Head of caudate nucleus (tissue), 42 donors: ENCODE results near the gene DISP2.

Experiments
- DNase-seq, 42 donors: peaks; one replicate each; pipeline versions ENCODE4 v3.0.0 to v3.0.0-alpha.2; 2020 to 2021; ENCODE audit warnings: mixed read lengths in 7 of 42
- intact Hi-C: fragments of 100-400 bp; cut with DNase I; formaldehyde crosslinking; loops from one replicate; pipeline ENCODE4 v1.15.0; 2022

Gene DISP2

DNA sequence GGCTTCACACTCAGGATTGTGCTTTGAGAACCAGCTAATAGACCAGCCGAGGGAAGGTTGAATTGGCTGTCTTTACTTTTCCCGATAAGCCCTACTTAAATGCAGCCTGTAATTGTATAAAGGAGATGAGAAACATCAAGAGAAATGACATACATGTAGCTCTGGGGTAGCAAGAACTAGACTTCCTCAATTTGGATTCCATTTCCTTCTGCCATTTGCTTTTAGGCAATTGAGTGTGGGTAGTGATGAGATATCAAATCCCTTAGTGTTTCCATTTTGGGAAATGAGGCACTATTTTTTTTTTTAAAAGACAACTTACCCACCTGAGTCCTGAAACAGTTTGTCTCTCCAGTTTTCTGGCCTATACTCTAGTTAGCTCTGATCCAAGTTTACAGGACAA, 32.3 kb upstream of the DISP2 start:
- intact Hi-C loops = no loop called here

DNA sequence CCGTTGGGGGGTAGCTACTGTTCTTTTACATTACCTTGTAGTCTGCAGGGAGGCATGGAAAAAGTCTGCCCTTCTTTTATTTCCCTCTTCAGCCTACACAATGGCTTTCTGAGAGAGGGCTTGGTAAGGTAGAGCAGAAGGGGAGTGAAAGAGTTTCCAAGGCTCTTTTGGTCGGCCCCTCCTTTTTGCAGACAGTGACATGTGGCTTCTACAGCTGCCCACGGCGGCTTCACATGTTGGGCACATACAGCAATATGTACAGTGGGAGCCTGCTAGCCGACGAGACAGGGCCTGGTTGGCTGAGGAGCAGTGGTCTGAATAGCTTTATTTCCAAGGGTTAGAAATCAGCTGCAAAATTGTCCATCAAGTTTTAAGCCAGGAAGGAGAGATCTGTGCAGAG, 30.6 kb upstream of the DISP2 start:
- no peak for DNase-seq
- intact Hi-C loops = no loop called here

More for the DNA sequence above, 32.3 kb upstream of the DISP2 start:
- DNase-seq = no peak

DNA sequence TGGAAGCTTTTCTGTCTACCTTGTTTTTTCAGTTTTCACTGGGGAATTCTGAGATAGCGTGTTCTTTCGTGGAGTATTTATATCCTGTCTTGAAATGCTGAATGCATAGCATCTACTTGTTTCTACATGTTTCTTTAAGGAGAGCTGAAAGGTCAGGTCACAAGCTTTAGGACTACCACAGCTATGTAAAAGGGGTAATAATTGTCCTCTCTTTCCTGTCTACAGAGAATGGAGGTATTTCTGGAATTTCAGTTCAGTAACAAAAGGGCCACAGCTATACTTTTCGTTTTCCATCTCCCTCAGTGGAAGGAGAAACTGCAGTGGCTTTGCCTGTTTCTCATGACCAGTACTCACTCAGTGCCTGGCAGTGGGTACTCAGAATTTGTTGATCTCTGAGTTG, 29.8 kb upstream of the DISP2 start:
- intact Hi-C loops = no loop called here
- no peak for DNase-seq

- intact Hi-C loops = no loop called here
- no peak for DNase-seq
Measured at GRCh38 chr15:40328751-40329150, 29.3 kb upstream of the DISP2 start.

DNA sequence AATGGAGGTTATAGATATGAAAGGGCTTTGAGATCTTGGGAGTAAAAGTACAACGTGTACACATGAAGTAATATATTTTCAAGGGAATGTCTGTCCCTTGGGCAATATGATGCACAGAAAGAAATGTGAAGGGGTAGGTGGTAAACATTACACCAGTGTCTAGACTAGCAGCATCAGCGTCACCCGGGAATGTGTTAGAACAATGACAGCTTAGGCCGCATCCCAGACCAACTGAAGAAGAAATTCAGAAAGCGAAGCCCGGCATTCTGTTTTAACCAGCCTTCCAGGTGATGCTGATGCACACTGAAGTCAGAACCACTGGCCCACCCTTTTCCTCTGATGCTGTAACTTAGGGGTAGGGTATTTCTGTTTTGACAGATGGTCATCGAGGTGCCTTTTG, 28.2 kb upstream of the DISP2 start:
- intact Hi-C loops = no loop called here
- no peak for DNase-seq

DNA sequence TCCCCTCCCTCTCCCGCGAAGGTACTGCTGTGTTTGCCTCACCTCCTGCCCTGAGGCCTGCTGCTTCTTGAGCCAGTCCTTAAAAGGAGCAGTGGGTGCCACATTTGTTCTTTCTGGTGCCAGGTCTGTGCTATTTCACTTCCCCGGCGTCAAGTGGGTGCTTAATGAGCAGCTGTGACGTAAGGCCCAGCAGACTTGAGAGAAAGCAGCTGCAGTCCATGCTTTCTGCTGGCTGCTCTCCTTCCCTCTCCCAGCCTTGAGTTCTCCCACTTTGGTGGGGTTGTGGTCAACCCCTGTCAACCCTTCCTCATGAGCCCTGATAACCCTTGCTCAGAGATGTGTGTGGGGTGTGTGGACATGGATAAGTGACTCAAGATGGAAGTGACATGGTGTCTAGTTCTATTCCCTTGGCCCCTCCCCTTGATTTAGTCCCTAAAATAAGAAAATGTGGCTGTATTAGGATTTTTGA, 27.6 kb upstream of the DISP2 start:
- peak in 20 of 42 donors; percentile 28 to 63 (median 52) for DNase-seq
- intact Hi-C loops = no loop called here

GRCh38 chr15:40331026-40331425, 27.0 kb upstream of the DISP2 start:
- DNase-seq = no peak
- intact Hi-C loops = no loop called here

- no peak for DNase-seq
- intact Hi-C loops = no loop called here
Measured at GRCh38 chr15:40331637-40332036, 26.4 kb upstream of the DISP2 start.

- no peak for DNase-seq
- intact Hi-C loops = no loop called here
Measured at GRCh38 chr15:40332113-40332781, 25.8 kb upstream of the DISP2 start.

DNA sequence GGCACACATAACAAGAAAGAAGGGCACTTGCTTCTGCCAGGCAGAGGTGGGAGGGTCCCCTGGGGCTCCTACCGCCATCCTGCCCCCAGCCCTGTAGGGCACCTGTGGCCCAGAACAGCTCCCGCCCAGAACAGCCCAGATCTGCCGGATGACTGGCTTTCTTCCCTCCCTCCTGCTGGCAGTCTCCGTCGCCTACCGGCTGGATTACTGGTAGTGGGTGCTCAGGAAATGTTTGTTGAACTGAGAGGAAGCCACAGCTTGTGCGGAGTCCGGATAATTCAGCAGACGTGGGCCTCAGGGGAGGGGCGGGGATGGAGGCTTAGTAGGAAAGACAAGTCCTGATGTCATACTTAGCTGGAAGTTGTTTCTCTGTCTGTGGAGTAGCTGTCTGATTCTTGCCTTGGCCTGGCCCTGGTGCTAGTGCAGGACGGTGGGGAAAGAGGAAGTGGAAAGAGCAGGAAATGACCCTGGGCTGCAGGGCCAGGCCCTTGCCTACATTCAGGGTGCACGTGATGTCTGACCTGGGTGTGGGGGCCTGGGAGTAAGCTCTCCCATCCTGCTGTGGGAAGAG, 24.0 kb upstream of the DISP2 start:
- DNase-seq = peak in 29 of 42 donors; percentile 21 to 72 (median 47)
- intact Hi-C loops = no loop called here

- no peak for DNase-seq
- intact Hi-C loops = no loop called here
Measured at GRCh38 chr15:40334541-40334940, 23.5 kb upstream of the DISP2 start.

GRCh38 chr15:40334941-40335795, 22.9 kb upstream of the DISP2 start:
- DNase-seq = peak in 4 of 42 donors; percentile 23 to 42 (median 30)
- intact Hi-C loops = no loop called here

DNA sequence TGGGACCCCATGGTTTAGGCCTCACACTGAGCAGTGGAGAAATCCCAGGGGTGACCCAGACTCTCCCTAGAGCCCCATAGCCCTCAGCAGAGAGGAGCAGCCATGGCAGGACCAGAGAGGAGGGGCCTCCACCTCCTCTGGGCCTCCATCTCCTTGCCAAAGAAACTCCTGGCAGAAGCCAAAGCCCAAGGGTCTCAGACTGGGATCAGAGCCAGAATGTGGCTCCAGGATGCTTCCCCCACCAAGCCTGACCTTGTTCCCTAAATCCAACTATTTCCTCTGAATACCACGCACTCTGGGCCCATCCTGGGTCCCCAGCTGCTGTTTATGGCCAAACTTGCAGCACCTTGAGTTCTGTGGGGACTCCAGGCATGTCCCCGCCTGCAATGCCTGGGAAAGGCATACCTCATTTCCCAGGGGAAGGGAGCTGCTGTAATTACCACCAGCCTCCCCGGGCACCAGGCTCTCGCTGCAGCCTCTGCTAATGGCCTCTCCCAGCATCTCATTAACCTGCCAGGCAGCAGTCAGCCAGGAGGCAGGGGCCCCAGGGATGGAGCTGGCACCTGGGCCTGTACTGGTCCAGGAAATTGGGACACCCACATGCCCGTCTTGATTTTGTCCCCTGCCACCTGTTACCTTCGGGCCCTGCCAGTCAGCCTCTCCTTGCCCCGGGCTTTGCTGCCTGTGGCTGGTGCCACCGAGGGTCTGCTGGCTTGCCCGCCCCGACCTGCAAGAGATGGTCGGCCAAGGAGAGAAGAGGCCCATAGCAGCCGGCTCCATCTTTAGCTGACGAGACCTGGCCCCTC, 21.9 kb upstream of the DISP2 start:
- no peak for DNase-seq
- intact Hi-C loops = no loop called here

DNA sequence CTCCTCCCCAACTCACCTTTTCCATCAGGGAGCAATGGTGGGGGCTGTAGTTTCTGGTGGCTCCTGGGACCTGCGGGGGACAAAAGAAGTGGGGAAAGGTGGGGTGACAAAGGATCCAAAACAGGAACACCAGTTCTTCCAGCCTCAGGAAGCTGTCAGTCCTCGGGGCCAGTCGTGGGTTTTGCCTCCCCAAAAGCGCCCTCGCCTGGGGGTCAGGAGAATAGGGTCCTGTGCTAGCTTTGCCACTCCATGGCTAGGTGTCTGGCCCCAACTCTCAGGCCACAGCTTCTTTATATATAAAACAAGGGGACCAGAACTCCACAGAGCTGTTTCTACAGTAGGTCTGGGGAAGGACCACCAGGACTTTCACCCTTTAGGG, 21.3 kb upstream of the DISP2 start:
- intact Hi-C loops = no loop called here
- peak in 9 of 42 donors; percentile 9 to 60 (median 26) for DNase-seq

GRCh38 chr15:40337597-40337996, 20.4 kb upstream of the DISP2 start:
- intact Hi-C loops = no loop called here
- no peak for DNase-seq

DNA sequence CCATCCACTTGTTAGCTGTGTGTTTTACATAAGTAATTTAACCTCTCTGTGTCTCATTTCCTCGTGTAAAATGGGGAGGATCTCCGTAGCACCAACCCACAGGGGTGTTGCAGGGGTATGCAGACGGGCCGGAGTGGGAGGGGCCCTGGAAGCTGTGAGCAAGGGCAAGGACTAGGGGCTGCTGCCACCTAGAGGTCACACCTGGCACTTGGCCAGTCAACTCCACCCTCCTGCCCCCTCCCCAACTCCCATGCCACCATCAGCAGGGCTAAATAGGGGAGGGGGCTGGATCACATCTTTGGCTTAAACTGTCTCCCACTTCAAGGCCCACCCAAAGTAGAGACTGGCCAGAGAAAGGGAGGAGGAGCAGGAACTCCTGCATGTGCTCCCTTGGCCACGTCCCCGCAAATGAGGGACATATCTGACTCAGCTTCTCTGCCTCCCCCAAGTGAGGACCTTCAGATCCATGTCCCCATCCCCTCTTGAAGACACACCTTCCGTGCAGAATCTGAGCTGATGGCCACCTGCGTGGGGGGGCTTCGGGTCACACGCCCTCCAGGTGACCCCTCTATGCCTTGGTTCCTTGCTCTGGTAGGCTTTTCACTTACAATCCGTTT, 19.9 kb upstream of the DISP2 start:
- DNase-seq = peak; percentile 59 to 89 (median 76)
- intact Hi-C loops = no loop called here

DNA sequence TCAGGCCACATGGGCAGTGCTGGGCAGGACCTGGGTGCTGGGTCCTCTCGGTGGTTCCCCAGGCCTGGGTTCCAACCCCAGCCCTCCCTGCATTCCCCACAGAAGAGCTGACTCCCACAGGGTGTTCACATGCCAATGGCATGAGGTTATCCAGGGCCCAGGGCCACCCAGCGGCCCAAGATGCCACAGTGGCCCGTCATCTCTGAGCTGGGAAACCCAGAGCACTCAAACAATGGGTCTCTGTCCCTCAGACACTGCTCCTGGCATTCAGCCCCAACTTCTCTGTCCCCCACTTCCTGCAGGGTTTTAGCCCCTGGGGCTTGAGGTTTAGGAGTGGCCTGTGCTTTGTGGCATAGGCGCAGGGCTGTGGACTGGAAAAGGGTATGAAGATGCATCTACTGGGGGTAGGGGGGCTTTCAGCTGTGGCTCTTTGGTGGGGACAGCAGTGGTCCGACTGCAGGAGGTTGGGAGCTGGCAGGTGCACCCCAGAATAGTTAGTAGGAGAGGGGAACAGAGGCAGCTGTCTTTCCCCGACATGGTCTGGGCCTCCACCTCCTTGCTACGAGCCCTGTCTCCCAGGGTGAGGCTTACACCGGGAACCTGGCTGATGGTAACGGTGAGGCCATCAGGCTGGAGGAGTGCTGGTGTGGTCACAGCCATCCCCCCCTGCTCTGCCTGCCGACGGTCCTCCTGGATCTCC, 18.9 kb upstream of the DISP2 start:
- peak; percentile 38 to 91 (median 79) for DNase-seq
- intact Hi-C loops = no loop called here

DNA sequence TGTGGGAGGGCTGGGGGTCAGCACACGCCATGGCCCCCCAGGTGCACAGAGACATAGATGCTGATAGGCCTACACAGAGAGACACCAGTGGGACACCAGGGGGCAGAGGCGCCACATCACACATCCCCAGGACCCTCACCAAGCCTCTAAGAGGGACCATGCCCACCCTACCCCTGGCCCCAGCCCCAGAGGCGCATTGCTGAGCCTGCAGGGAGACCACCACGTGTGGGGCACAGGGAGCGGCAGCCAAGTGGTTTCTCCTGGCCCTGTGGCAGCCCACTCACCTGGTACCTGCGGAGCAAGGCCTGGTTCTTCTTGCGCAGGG, 18.4 kb upstream of the DISP2 start:
- DNase-seq = no peak

More for the DNA sequence above, 18.4 kb upstream of the DISP2 start:
- intact Hi-C loops = no loop called here
